ENCODE data around the gene ZNF774. TPM values are rescaled to one million over a fixed set of nuclear protein-coding genes. Genes with fewer than 3 reads are reported as not detected.
A peak's percentile ranks its signal among the peaks of the same experiment; 100 is the strongest.
"Not testable (repeated sequence)": the region's sequence is repeated elsewhere in the genome, so short reads cannot be mapped to it uniquely, and the experiment has no call there.

Gene ZNF774
- total RNA-seq, 1 donor from 2014 or later, result 8.3 TPM

DNA sequence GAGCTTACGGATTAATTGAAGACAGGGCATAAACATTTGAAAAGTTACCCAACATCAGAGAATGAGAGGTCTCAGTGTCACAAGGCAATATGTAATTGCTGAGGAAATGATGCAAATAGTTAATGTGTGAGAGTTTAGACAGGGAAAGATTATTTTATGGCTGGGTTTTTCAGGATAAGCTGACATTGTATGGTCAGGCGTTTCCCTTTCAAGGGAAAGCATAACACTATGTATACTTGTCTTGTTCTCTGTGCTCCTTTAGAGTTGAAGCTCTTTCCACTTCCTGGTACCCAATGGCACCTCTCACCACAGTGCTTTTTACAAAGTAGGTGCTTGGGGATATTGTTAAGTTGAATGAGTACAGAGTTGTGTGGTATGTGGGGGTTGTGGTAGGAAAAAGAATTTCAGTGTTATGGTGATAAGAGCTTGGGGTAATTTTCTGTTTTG, 55.8 kb downstream of the ZNF774 start:
- Histone ChIP-seq H3K27ac (peak overlapping the region; percentile 34), H3K4me3 (no peak overlapping the region), H3K9me3 (no peaks in the 10 kb centered on the region), H3K4me1 (peaks cover 66% of the 10 kb centered on the region), H3K27me3 (no peaks in the 10 kb centered on the region), H3K36me3 (no peaks in the 10 kb centered on the region)
- no peak for DNase-seq (ENCODE audit: extremely low spot score in 2 of 2)
- TF ChIP-seq CTCF (IDR thresholded peaks at IDR 0.05) (no peak), POLR2AphosphoS5 (IDR thresholded peaks at IDR 0.05; ENCODE audit: insufficient read depth in 1 of 2, low read depth in 1 of 2) (no peak), POLR2A (IDR thresholded peaks at IDR 0.05) (no peak)
- intact Hi-C loops (cut with DNase I), result no loop called here

DNA sequence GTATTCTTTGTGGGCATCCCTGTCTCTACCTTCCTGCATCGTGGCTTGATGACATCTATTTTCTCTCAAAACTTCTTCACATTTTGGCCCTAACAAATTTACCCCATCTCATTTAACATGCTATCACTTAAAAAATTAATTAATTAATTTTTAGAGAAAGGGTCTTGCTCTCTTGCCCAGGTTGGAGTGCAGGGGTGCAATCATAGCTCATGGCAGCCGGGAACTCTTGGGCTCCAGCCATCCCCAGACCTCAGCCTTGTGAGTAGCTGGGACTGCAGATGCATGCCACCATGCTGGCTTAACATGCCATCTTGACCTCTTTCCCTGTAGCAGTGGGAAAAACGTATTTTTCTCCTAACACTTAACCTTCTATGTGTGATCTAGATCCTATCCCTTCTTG, 56.6 kb downstream of the ZNF774 start:
- no peaks in the 10 kb centered on the region for H3K9me3 ChIP-seq
- H3K27me3 ChIP-seq, result no peaks in the 10 kb centered on the region
- no peaks in the 10 kb centered on the region for H3K36me3 ChIP-seq
- peaks cover 66% of the 10 kb centered on the region for H3K4me1 ChIP-seq
- H3K27ac ChIP-seq, result peak overlapping the region; percentile 34
- TF ChIP-seq POLR2A (IDR thresholded peaks at IDR 0.05) (no peak), CTCF (IDR thresholded peaks at IDR 0.05) (no peak), POLR2AphosphoS5 (IDR thresholded peaks at IDR 0.05; ENCODE audit: insufficient read depth in 1 of 2, low read depth in 1 of 2) (no peak)
- intact Hi-C loops (cut with DNase I), result no loop called here
- no peak overlapping the region for H3K4me3 ChIP-seq
- DNase-seq (ENCODE audit: extremely low spot score in 2 of 2), result no peak

DNA sequence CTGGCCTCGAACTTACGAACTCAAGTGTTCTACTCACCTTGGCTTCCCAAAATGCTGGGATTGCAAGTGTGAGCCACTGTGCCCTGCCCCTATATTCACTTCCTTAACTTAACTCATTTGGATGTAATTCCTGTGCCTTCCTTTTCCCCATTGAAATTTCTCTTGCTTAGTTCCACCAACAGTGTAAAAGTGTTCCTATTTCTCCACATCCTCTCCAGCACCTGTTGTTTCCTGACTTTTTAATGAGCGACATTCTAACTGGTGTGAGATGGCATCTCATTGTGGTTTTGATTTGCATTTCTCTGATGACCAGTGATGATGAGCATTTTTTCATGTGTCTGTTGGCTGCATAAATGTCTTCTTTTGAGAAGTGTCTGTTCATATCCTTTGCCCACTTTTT, 57.5 kb downstream of the ZNF774 start:
- intact Hi-C loops (cut with DNase I); H3K27me3 ChIP-seq; H3K9me3 ChIP-seq; H3K27ac ChIP-seq; H3K36me3 ChIP-seq; H3K4me3 ChIP-seq; DNase-seq (ENCODE audit: extremely low spot score in 2 of 2): not testable (repeated sequence)
- H3K4me1 ChIP-seq, result peaks cover 69% of the 10 kb centered on the region

DNA sequence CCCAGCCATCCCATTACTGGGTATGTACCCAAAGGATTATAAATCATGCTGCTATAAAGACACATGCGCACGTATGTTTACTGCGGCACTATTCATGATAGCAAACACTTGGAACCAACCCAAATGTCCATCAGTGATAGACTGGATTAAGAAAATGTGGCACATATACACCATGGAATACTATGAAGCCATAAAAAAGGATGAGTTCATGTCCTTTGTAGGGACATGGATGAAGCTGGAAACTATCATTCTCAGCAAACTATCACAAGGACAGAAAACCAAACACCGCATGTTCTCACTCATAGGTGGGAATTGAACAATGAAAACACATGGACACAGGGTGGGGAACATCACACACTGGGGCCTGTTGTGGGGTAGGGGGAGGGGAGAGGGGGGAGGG, 58.2 kb downstream of the ZNF774 start:
- H3K9me3 ChIP-seq; H3K27ac ChIP-seq; H3K27me3 ChIP-seq; H3K36me3 ChIP-seq; H3K4me3 ChIP-seq; DNase-seq (ENCODE audit: extremely low spot score in 2 of 2); intact Hi-C loops (cut with DNase I): not testable (repeated sequence)
- H3K4me1 ChIP-seq, result peaks cover 69% of the 10 kb centered on the region

- no peak overlapping the region for H3K27ac ChIP-seq
- H3K4me1 ChIP-seq, result peaks cover 65% of the 10 kb centered on the region
- TF ChIP-seq CTCF (IDR thresholded peaks at IDR 0.05) (no peak), POLR2AphosphoS5 (IDR thresholded peaks at IDR 0.05; ENCODE audit: insufficient read depth in 1 of 2, low read depth in 1 of 2) (no peak), POLR2A (IDR thresholded peaks at IDR 0.05) (no peak)
- no peak overlapping the region for H3K4me3 ChIP-seq
- DNase-seq (ENCODE audit: extremely low spot score in 2 of 2), result no peak
- no peaks in the 10 kb centered on the region for H3K36me3 ChIP-seq
- intact Hi-C loops (cut with DNase I), result no loop called here
- H3K9me3 ChIP-seq, result no peaks in the 10 kb centered on the region
- H3K27me3 ChIP-seq, result no peaks in the 10 kb centered on the region
Measured at GRCh38 chr15:90411176-90411575, 59.1 kb downstream of the ZNF774 start.

Small RNA genes within 50 kb of the gene (small RNA-seq; reads per million reads assigned to genes)
- gene NDUFA3P4, result not detected

Other genes with a start within 250 kb of the ZNF774 start
- 39.3 TPM for gene IDH2, start 249.8 kb upstream of the ZNF774 start, total RNA-seq
- gene SEMA4B, start 151.0 kb upstream of the ZNF774 start, total RNA-seq, result 205 TPM
- 42.7 TPM for gene CIB1, start 118.3 kb upstream of the ZNF774 start, total RNA-seq
- 4.9 TPM for gene GDPGP1, start 118.1 kb upstream of the ZNF774 start, total RNA-seq
- not detected for gene TTLL13, start 102.7 kb upstream of the ZNF774 start, total RNA-seq
- gene NGRN, start 86.6 kb upstream of the ZNF774 start, total RNA-seq, result 59.2 TPM
- 261 TPM for gene IQGAP1, start 36.0 kb downstream of the ZNF774 start, total RNA-seq
- gene CRTC3, start 177.6 kb downstream of the ZNF774 start, total RNA-seq, result 43.5 TPM